ENCODE data around the gene MT1B. TPM values are rescaled to one million over a fixed set of nuclear protein-coding genes. Genes with fewer than 3 reads are reported as not detected.

The MT1B gene
- total RNA-seq, 2 experiments from 2014 or later: not detected

- CTCF ChIA-PET: interaction anchor here (0.7 to 1.6 kb wide), 3 partner anchors 14 to 32 kb away, joined by 3 to 12 read pairs (median 3); no protein-coding TSS in a partner anchor
- H3K27ac Mint-ChIP-seq: no peak overlapping the region
- H3K4me1 Mint-ChIP-seq: peaks cover 21% of the 10 kb centered on the region
- no peaks in the 10 kb centered on the region for H3K9me3 Mint-ChIP-seq
- peak; percentile 60 for DNase-seq
- H3K36me3 Mint-ChIP-seq (ENCODE audit: low read depth): no peaks in the 10 kb centered on the region
- POLR2A ChIA-PET: interaction anchor here (0.7 to 1.7 kb wide), 2 partner anchors 13 to 26 kb away, joined by 6 to 8 read pairs; no protein-coding TSS in a partner anchor
- H3K4me3 Mint-ChIP-seq: peak overlapping the region; percentile 44
- H3K27me3 Mint-ChIP-seq: peaks cover 46% of the 10 kb centered on the region
Observed at GRCh38 chr16:56675685-56676210, 24.1 kb downstream of the MT1B start.

GRCh38 chr16:56677474-56677873 is 25.8 kb downstream of the MT1B start:
- H3K27me3 Mint-ChIP-seq: peaks cover 30% of the 10 kb centered on the region
- ChIA-PET CTCF (no interaction called here), POLR2A (no interaction called here)
- H3K36me3 Mint-ChIP-seq (ENCODE audit: low read depth): no peaks in the 10 kb centered on the region
- H3K27ac Mint-ChIP-seq: no peak overlapping the region
- H3K4me3 Mint-ChIP-seq: no peak overlapping the region
- DNase-seq: no peak
- H3K4me1 Mint-ChIP-seq: peaks cover 30% of the 10 kb centered on the region
- no peaks in the 10 kb centered on the region for H3K9me3 Mint-ChIP-seq

GRCh38 chr16:56679078-56679730 is 27.5 kb downstream of the MT1B start:
- Mint-ChIP-seq H3K27ac (no peak overlapping the region), H3K4me3 (no peak overlapping the region), H3K4me1 (peaks cover 42% of the 10 kb centered on the region), H3K27me3 (peaks cover 15% of the 10 kb centered on the region), H3K9me3 (no peaks in the 10 kb centered on the region), H3K36me3 (ENCODE audit: low read depth) (peaks cover 2% of the 10 kb centered on the region)
- CTCF ChIA-PET: interaction anchor here (0.6 kb wide), 1 partner anchor 238 kb away, joined by 5 read pairs; no protein-coding TSS in a partner anchor
- POLR2A ChIA-PET: interaction anchor here (0.6 to 1.8 kb wide), 3 partner anchors 11 to 257 kb away, joined by 3 to 4 read pairs (median 4); partner anchors contain the start of genes MT1F and MT1G
- DNase-seq: no peak

- Mint-ChIP-seq H3K27ac (no peak overlapping the region), H3K9me3 (no peaks in the 10 kb centered on the region), H3K36me3 (ENCODE audit: low read depth) (peaks cover 5% of the 10 kb centered on the region), H3K4me1 (peaks cover 41% of the 10 kb centered on the region), H3K27me3 (peaks cover 11% of the 10 kb centered on the region), H3K4me3 (no peak overlapping the region)
- POLR2A ChIA-PET: interaction anchor here (0.6 to 1.8 kb wide), 3 partner anchors 11 to 257 kb away, joined by 3 to 4 read pairs (median 4); partner anchors contain the start of genes MT1F and MT1G
- no peak for DNase-seq
- CTCF ChIA-PET: no interaction called here
Observed at GRCh38 chr16:56679818-56680217, 28.1 kb downstream of the MT1B start.

- peaks cover 30% of the 10 kb centered on the region for H3K4me1 Mint-ChIP-seq
- POLR2A ChIA-PET: interaction anchor here (0.7 to 2.5 kb wide), 32 partner anchors 8 to 249 kb away, joined by 3 to 29 read pairs (median 5); partner anchors contain the start of genes MT1E, MT1G, MT1H and MT2A
- peaks cover 9% of the 10 kb centered on the region for H3K36me3 Mint-ChIP-seq (ENCODE audit: low read depth)
- no peaks in the 10 kb centered on the region for H3K9me3 Mint-ChIP-seq
- H3K4me3 Mint-ChIP-seq: peak within 1 kb of the TSS; percentile 89
- H3K27me3 Mint-ChIP-seq: no peaks in the 10 kb centered on the region
- CTCF ChIA-PET: interaction anchor here (0.6 to 5.0 kb wide), 7 partner anchors 14 to 403 kb away, joined by 3 to 30 read pairs (median 4); no protein-coding TSS in a partner anchor
- H3K27ac Mint-ChIP-seq: peak within 1 kb of the TSS; percentile 92
- DNase-seq: peak; percentile 95
Observed at GRCh38 chr16:56681939-56682702, 30.4 kb downstream of the MT1B start, which contains the start of gene MT1X. Gene MT1X (plus strand): TSS chr16:56682470. CDS start chr16:56682541, 71 bp downstream.

- ChIA-PET CTCF (interaction anchor here (0.6 to 5.0 kb wide), 7 partner anchors 13 to 404 kb away, joined by 3 to 30 read pairs (median 4); no protein-coding TSS in a partner anchor), POLR2A (interaction anchor here (0.7 to 2.5 kb wide), 32 partner anchors 9 to 248 kb away, joined by 3 to 29 read pairs (median 5); partner anchors contain the start of genes MT1E, MT1G, MT1H and MT2A)
- Mint-ChIP-seq H3K4me1 (peaks cover 30% of the 10 kb centered on the region), H3K27me3 (no peaks in the 10 kb centered on the region), H3K36me3 (ENCODE audit: low read depth) (peaks cover 9% of the 10 kb centered on the region), H3K4me3 (peak overlapping the region; percentile 89), H3K27ac (peak overlapping the region; percentile 44), H3K9me3 (no peaks in the 10 kb centered on the region)
- no peak for DNase-seq
Observed at GRCh38 chr16:56682703-56683397, 31.2 kb downstream of the MT1B start.

GRCh38 chr16:56683424-56684172 is 31.9 kb downstream of the MT1B start:
- ChIA-PET POLR2A (interaction anchor here (0.8 to 2.5 kb wide), 28 partner anchors 10 to 248 kb away, joined by 3 to 29 read pairs (median 6); partner anchors contain the start of genes MT1E, MT1G, MT1H and MT2A), CTCF (interaction anchor here (1.3 to 5.0 kb wide), 4 partner anchors 12 to 74 kb away, joined by 3 to 30 read pairs (median 6); no protein-coding TSS in a partner anchor)
- peak overlapping the region; percentile 89 for H3K4me3 Mint-ChIP-seq
- no peak overlapping the region for H3K27ac Mint-ChIP-seq
- H3K4me1 Mint-ChIP-seq: peaks cover 30% of the 10 kb centered on the region
- no peak for DNase-seq
- peaks cover 9% of the 10 kb centered on the region for H3K36me3 Mint-ChIP-seq (ENCODE audit: low read depth)
- no peaks in the 10 kb centered on the region for H3K9me3 Mint-ChIP-seq
- peaks cover 2% of the 10 kb centered on the region for H3K27me3 Mint-ChIP-seq

- H3K4me3 Mint-ChIP-seq: peak overlapping the region; percentile 44
- no peak for DNase-seq
- H3K27ac Mint-ChIP-seq: no peak overlapping the region
- H3K4me1 Mint-ChIP-seq: peaks cover 30% of the 10 kb centered on the region
- POLR2A ChIA-PET: interaction anchor here (0.8 to 1.0 kb wide), 2 partner anchors 11 to 233 kb away, joined by 3 read pairs; partner anchors contain the start of genes NUDT21 and OGFOD1
- H3K36me3 Mint-ChIP-seq (ENCODE audit: low read depth): peaks cover 9% of the 10 kb centered on the region
- H3K9me3 Mint-ChIP-seq: no peaks in the 10 kb centered on the region
- H3K27me3 Mint-ChIP-seq: peaks cover 4% of the 10 kb centered on the region
- CTCF ChIA-PET: interaction anchor here (5.0 kb wide), 1 partner anchor 17 kb away, joined by 30 read pairs; no protein-coding TSS in a partner anchor
Observed at GRCh38 chr16:56684256-56684925, 32.7 kb downstream of the MT1B start.

- ChIA-PET CTCF (interaction anchor here (0.8 to 5.0 kb wide), 2 partner anchors 12 to 17 kb away, joined by 3 to 30 read pairs; no protein-coding TSS in a partner anchor), POLR2A (no interaction called here)
- Mint-ChIP-seq H3K36me3 (ENCODE audit: low read depth) (peaks cover 9% of the 10 kb centered on the region), H3K4me3 (no peak overlapping the region), H3K4me1 (peaks cover 25% of the 10 kb centered on the region), H3K27me3 (peaks cover 8% of the 10 kb centered on the region), H3K9me3 (no peaks in the 10 kb centered on the region), H3K27ac (no peak overlapping the region)
- DNase-seq: no peak
Observed at GRCh38 chr16:56684926-56685590, 33.4 kb downstream of the MT1B start.

GRCh38 chr16:56686758-56687157 is 35.1 kb downstream of the MT1B start:
- ChIA-PET CTCF (interaction anchor here (0.8 kb wide), 1 partner anchor 42 kb away, joined by 3 read pairs; no protein-coding TSS in a partner anchor), POLR2A (interaction anchor here (0.6 kb wide), 1 partner anchor 15 kb away, joined by 3 read pairs; no protein-coding TSS in a partner anchor)
- DNase-seq: no peak
- Mint-ChIP-seq H3K36me3 (ENCODE audit: low read depth) (peaks cover 9% of the 10 kb centered on the region), H3K27me3 (peaks cover 12% of the 10 kb centered on the region), H3K4me1 (peaks cover 15% of the 10 kb centered on the region), H3K27ac (no peak overlapping the region), H3K9me3 (no peaks in the 10 kb centered on the region), H3K4me3 (no peak overlapping the region)
